Endothelial cell of umbilical vein (primary cell): ENCODE measurements around the gene AKNA. TPM values are rescaled to one million over a fixed set of nuclear protein-coding genes. Genes with fewer than 3 reads are reported as not detected.

Experiments used
- BruUV-seq: library from RNA; stranded (reverse); fragments of 400-500 nt; replicated peaks from 2 replicates; lab custom pipeline; 2021; lab: Mats Ljungman, UMichigan
- CTCF ChIA-PET: fragments of 300-600, 350-600 bp; sonication (Branson Sonifier 250); formaldehyde crosslinking; loops from one replicate; lab custom pipeline; 2021; ENCODE audit warnings: antibody characterized with exemption, inconsistent platforms; lab: Charles Lee
- POLR2A ChIA-PET: fragments of 300-600, 350-600 bp; sonication (Branson Sonifier 250); formaldehyde crosslinking; loops from one replicate; lab custom pipeline; 2021; ENCODE audit warnings: antibody characterized with exemption, inconsistent platforms; lab: Charles Lee
- DNase-seq: peaks from one replicate; pipeline ENCODE4 v3.0.0-alpha.2; 2011; ENCODE audit warnings: low read depth, low spot score
- FAIRE-seq: peaks from 2 replicates; lab custom pipeline; 2011; peaks lifted over from hg19 to GRCh38; lab: Jason Lieb, UNC
- H2AFZ ChIP-seq: 2 replicates; pipeline ENCODE4 v1.6.0; 2012; ENCODE audit warnings: low read depth, low read length, control low read depth, inconsistent platforms
- H3K27ac ChIP-seq: 2 replicates; pipeline ENCODE4 v1.5.1; 2011; ENCODE audit warnings: low read depth, mild to moderate bottlenecking, control low read depth, low read length, moderate library complexity; ENCODE audit not compliant: insufficient read depth
- H3K27me3 ChIP-seq, 2 experiments: 2 replicates each; pipeline versions ENCODE4 v1.6.0 to v1.6.1; 2011; ENCODE audit warnings: low read length in 2 of 2, mixed read lengths in 1 of 2; ENCODE audit not compliant: control insufficient read depth in 2 of 2, insufficient read depth in 2 of 2
- H3K36me3 ChIP-seq, 2 experiments: 2 replicates in 1 of 2; 3 replicates in 1 of 2; pipeline ENCODE4 v1.5.1; 2011; ENCODE audit warnings: low read length in 2 of 2, mild to moderate bottlenecking in 1 of 2, moderate library complexity in 1 of 2; ENCODE audit not compliant: control insufficient read depth in 2 of 2, insufficient read depth in 2 of 2; ENCODE audit errors: extremely low read depth in 1 of 2
- H3K4me1 ChIP-seq: 3 replicates; pipeline ENCODE4 v1.5.1; 2011; ENCODE audit warnings: mild to moderate bottlenecking, low read length; ENCODE audit not compliant: control insufficient read depth, insufficient read depth; ENCODE audit errors: extremely low read depth
- H3K4me2 ChIP-seq: 2 replicates; pipeline ENCODE4 v1.6.1; 2011; ENCODE audit warnings: low read length, control low read depth, mixed read lengths; ENCODE audit not compliant: insufficient read depth
- H3K4me3 ChIP-seq, 3 experiments: fragments of 200-600 bp in 1 of 3; sonication (generic), shearing (Covaris generic) in 1 of 3; replicated peaks in 1 of 3; 2 replicates each; pipeline ENCODE4 v1.5.1; 2011 to 2016; ENCODE audit warnings: control low read depth in 3 of 3, low read length in 3 of 3, mild to moderate bottlenecking in 2 of 3, inconsistent platforms in 1 of 3, low read depth in 1 of 3, moderate library complexity in 1 of 3; ENCODE audit not compliant: insufficient read depth in 1 of 3
- H3K79me2 ChIP-seq: 2 replicates; pipeline ENCODE4 v1.6.0; 2012; ENCODE audit warnings: low read length, inconsistent platforms; ENCODE audit not compliant: control insufficient read depth, insufficient read depth
- H3K9ac ChIP-seq: replicated peaks from 2 replicates; pipeline ENCODE3; 2011; ENCODE audit warnings: low read length, control low read depth; ENCODE audit not compliant: insufficient read depth; ENCODE audit errors: extremely low read depth
- H3K9me1 ChIP-seq: replicated peaks from 3 replicates; pipeline ENCODE4 v1.6.0; 2011; ENCODE audit warnings: mild to moderate bottlenecking, low read length; ENCODE audit not compliant: control insufficient read depth, insufficient read depth; ENCODE audit errors: extremely low read depth
- H3K9me3 ChIP-seq: replicated peaks from 2 replicates; pipeline ENCODE4 v1.5.1; 2012; ENCODE audit warnings: low read length, inconsistent platforms; ENCODE audit not compliant: control insufficient read depth, insufficient read depth
- H4K20me1 ChIP-seq: replicated peaks from 2 replicates; pipeline ENCODE3; 2011; ENCODE audit warnings: mild to moderate bottlenecking, low read length; ENCODE audit not compliant: control insufficient read depth, insufficient read depth; ENCODE audit errors: extremely low read depth
- EZH2 ChIP-seq: IDR thresholded peaks from 2 replicates; pipeline ENCODE4 v1.6.1; 2012; ENCODE audit warnings: borderline replicate concordance, low read depth, mild to moderate bottlenecking, moderate library complexity, low read length, inconsistent platforms; ENCODE audit not compliant: severe bottlenecking
- FOS ChIP-seq: IDR thresholded peaks from 2 replicates; pipeline ENCODE4 v1.6.1; 2011; ENCODE audit warnings: mild to moderate bottlenecking, low read length, moderate library complexity, borderline replicate concordance; ENCODE audit not compliant: insufficient read depth
- GATA2 ChIP-seq: IDR thresholded peaks from 2 replicates; pipeline ENCODE4 v1.7.0; 2011; ENCODE audit warnings: low read depth, mild to moderate bottlenecking, moderate library complexity, mixed read lengths, low read length; ENCODE audit not compliant: insufficient read length, insufficient read depth
- JUN ChIP-seq: IDR thresholded peaks from 2 replicates; pipeline ENCODE4 v1.6.1; 2011; ENCODE audit warnings: borderline replicate concordance, low read depth; ENCODE audit not compliant: insufficient read length, insufficient read depth
- MYC ChIP-seq: IDR thresholded peaks from one replicate; pipeline ENCODE4 v1.6.1; 2011; ENCODE audit warnings: mild to moderate bottlenecking, low read depth, low read length
- POLR2A ChIP-seq: IDR thresholded peaks from 2 replicates; pipeline ENCODE4 v1.6.1; 2012; ENCODE audit warnings: low read depth, mild to moderate bottlenecking, control low read depth, low read length
- POLR2AphosphoS5 ChIP-seq: IDR thresholded peaks from 2 replicates; pipeline ENCODE4 v1.6.1; 2012; ENCODE audit warnings: low read depth, mild to moderate bottlenecking, control low read depth, low read length, moderate library complexity; ENCODE audit not compliant: insufficient read depth
- dilution Hi-C: fragments of 300-500 bp; cut with MboI; formaldehyde crosslinking; loops from one replicate; pipeline ENCODE4 v1.15.0; 2019; ENCODE audit warnings: low sequenced_read_pairs; ENCODE audit not compliant: extremely low pct_ligation_motif_present
- intact Hi-C: fragments of 100-400 bp; cut with micrococcal nuclease; formaldehyde crosslinking; loops from one replicate; pipeline ENCODE4 v1.10.0; 2022
- polyA plus RNA-seq, 4 experiments: library from polyadenylated mRNA; depleted of rRNA in 3 of 4; stranded (reverse) in 3 of 4; unstranded in 1 of 4; fragments of >200 nt; gene quantifications; 2 replicates each; pipeline versions ENCODE4 v1.2.1 to v1.2.3, GENCODE V29; 2011 to 2012; ENCODE audit warnings: missing spikeins in 1 of 4
- total RNA-seq: library from RNA; stranded (reverse); gene quantifications from 2 replicates; pipeline ENCODE4 v1.2.3, GENCODE V29; 2021
- TF ChIP-seq, protein P1 (sequence below): IDR thresholded peaks from 2 replicates; pipeline ENCODE4 v1.6.1; 2011; ENCODE audit not compliant: insufficient read depth, insufficient read length
- TF ChIP-seq, protein P2 (sequence below), 2 donors: IDR thresholded peaks; 1 replicate in 1 of 2; 2 replicates in 1 of 2; pipeline ENCODE4 v1.5.1; 2011; ENCODE audit warnings: low read length in 2 of 2, mild to moderate bottlenecking in 2 of 2, moderate library complexity in 2 of 2, control low read depth in 1 of 2, inconsistent platforms in 1 of 2, low read depth in 1 of 2; ENCODE audit not compliant: insufficient read depth in 1 of 2; ENCODE audit errors: extremely low read depth in 1 of 2

Gene AKNA
- total and polyA plus RNA-seq, 2 donors (not counting 3 experiments of a cell fraction or from before 2014, with no cell fraction given) = 11.3 to 22.4 TPM

- no peak overlapping the region for H2AFZ ChIP-seq
- no peaks in the 10 kb centered on the region for H3K79me2 ChIP-seq
- no peaks in the 10 kb centered on the region for H3K9me1 ChIP-seq
- no peak overlapping the region for H3K27ac ChIP-seq
- no peaks in the 10 kb centered on the region for H3K36me3 ChIP-seq
- intact Hi-C loops = no loop called here
- FAIRE-seq = no peak
- ChIA-PET POLR2A (no interaction called here), CTCF (interaction anchor here (4.1 to 4.6 kb wide), 2 partner anchors 12 to 236 kb away, joined by 23 to 34 read pairs; no protein-coding TSS in a partner anchor)
- no peak overlapping the region for H3K4me2 ChIP-seq
- no peak overlapping the region for H3K4me3 ChIP-seq
- no peak for DNase-seq
- no peak overlapping the region for H3K9ac ChIP-seq
- no TSS peak for BruUV-seq
- no peaks in the 10 kb centered on the region for H3K4me1 ChIP-seq
- no peaks in the 10 kb centered on the region for H3K9me3 ChIP-seq
- dilution Hi-C loops = no loop called here
- H3K27me3 ChIP-seq = peaks cover 0 to 2% of the 10 kb centered on the region in 2 experiments
- TF ChIP-seq GATA2 (no peak), POLR2A (no peak), MYC (no peak), POLR2AphosphoS5 (no peak), JUN (no peak), FOS (no peak), EZH2 (no peak)
- TF ChIP-seq, protein P1, sequence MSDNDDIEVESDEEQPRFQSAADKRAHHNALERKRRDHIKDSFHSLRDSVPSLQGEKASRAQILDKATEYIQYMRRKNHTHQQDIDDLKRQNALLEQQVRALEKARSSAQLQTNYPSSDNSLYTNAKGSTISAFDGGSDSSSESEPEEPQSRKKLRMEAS = no peak
- TF ChIP-seq, protein P2, sequence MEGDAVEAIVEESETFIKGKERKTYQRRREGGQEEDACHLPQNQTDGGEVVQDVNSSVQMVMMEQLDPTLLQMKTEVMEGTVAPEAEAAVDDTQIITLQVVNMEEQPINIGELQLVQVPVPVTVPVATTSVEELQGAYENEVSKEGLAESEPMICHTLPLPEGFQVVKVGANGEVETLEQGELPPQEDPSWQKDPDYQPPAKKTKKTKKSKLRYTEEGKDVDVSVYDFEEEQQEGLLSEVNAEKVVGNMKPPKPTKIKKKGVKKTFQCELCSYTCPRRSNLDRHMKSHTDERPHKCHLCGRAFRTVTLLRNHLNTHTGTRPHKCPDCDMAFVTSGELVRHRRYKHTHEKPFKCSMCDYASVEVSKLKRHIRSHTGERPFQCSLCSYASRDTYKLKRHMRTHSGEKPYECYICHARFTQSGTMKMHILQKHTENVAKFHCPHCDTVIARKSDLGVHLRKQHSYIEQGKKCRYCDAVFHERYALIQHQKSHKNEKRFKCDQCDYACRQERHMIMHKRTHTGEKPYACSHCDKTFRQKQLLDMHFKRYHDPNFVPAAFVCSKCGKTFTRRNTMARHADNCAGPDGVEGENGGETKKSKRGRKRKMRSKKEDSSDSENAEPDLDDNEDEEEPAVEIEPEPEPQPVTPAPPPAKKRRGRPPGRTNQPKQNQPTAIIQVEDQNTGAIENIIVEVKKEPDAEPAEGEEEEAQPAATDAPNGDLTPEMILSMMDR (IDR thresholded peaks at IDR 0.05; ENCODE audit: extremely low read depth in 1 of 2, insufficient read depth in 1 of 2, low read depth in 1 of 2, low read length in 2 of 2) = no peak
- no peaks in the 10 kb centered on the region for H4K20me1 ChIP-seq
Observed at GRCh38 chr9:114417511-114417910, 29.7 kb upstream of the AKNA start.
